LNCAP (cell line): ENCODE data around the gene LCTL.

Experiments used
- CTCF ChIP-seq: fragments of 450-650 bp; IDR thresholded peaks from 2 replicates; pipeline ENCODE4 v1.5.1; 2017; ENCODE audit warnings: mild to moderate bottlenecking

Gene LCTL

GRCh38 chr15:66588971-66589370 is 23.2 kb upstream of the LCTL start:
- TF ChIP-seq CTCF = no peak

GRCh38 chr15:66588537-66588936 is 22.7 kb upstream of the LCTL start:
- no peak for TF ChIP-seq CTCF

- TF ChIP-seq CTCF = no peak
Observed at GRCh38 chr15:66587749-66588148, 22.0 kb upstream of the LCTL start.

- TF ChIP-seq CTCF = no peak
Observed at GRCh38 chr15:66587020-66587419, 21.2 kb upstream of the LCTL start.

GRCh38 chr15:66586155-66586976 is 20.6 kb upstream of the LCTL start:
- TF ChIP-seq CTCF = no peak

- no peak for TF ChIP-seq CTCF
Observed at GRCh38 chr15:66581972-66582537, 16.3 kb upstream of the LCTL start.

GRCh38 chr15:66580643-66581042 is 14.8 kb upstream of the LCTL start:
- no peak for TF ChIP-seq CTCF
